GM12878 (cell line): ENCODE data around the gene AKT1S1. TPM values are rescaled to one million over a fixed set of nuclear protein-coding genes. Genes with fewer than 3 reads are reported as not detected.
A peak's percentile ranks its signal among the peaks of the same experiment; 100 is the strongest.

Experiments
- BACH1 ChIP-seq: fragments of 450-650 bp; IDR thresholded peaks from 2 replicates; pipeline ENCODE4 v1.6.1; 2017; ENCODE audit warnings: mild to moderate bottlenecking, borderline replicate concordance
- CREM ChIP-seq: IDR thresholded peaks from 2 replicates; pipeline ENCODE4 v1.6.1; 2014; ENCODE audit warnings: antibody characterized with exemption, low read depth
- DPF2 ChIP-seq: fragments of 450-650 bp; IDR thresholded peaks from 2 replicates; pipeline ENCODE4 v1.6.1; 2017; ENCODE audit warnings: mild to moderate bottlenecking
- IKZF1 ChIP-seq: fragments of 450-650 bp; conservative IDR thresholded peaks from 2 replicates; pipeline ENCODE4 v1.6.1; 2017; ENCODE audit warnings: antibody characterized with exemption, mild to moderate bottlenecking
- LARP7 ChIP-seq: fragments of 450-650 bp; IDR thresholded peaks from 2 replicates; pipeline ENCODE4 v1.6.1; 2017; ENCODE audit warnings: mild to moderate bottlenecking
- MTA2 ChIP-seq: fragments of 450-650 bp; IDR thresholded peaks from 2 replicates; pipeline ENCODE4 v1.6.1; 2016; ENCODE audit warnings: low read depth, mild to moderate bottlenecking, moderate library complexity
- MXI1 ChIP-seq: fragments of 150-350 bp; IDR thresholded peaks from 2 replicates; pipeline ENCODE4 v1.6.1; 2011; ENCODE audit warnings: low read depth, mild to moderate bottlenecking, inconsistent platforms, low read length, improper control_type of control experiment
- NFYA ChIP-seq: IDR thresholded peaks from 2 replicates; pipeline ENCODE4 v1.6.1; 2011; ENCODE audit warnings: low read depth, mild to moderate bottlenecking, low read length, improper control_type of control experiment, borderline replicate concordance
- NFYB ChIP-seq: IDR thresholded peaks from 2 replicates; pipeline ENCODE4 v1.6.1; 2011; ENCODE audit warnings: low read depth, mild to moderate bottlenecking, low read length, improper control_type of control experiment, moderate library complexity; ENCODE audit not compliant: insufficient read depth
- PML ChIP-seq: IDR thresholded peaks from 2 replicates; pipeline ENCODE4 v1.6.1; 2012; ENCODE audit warnings: low read length, inconsistent platforms
- POLR2AphosphoS2 ChIP-seq: IDR thresholded peaks from 2 replicates; pipeline ENCODE4 v1.6.1; 2011; ENCODE audit warnings: low read depth, mild to moderate bottlenecking, low read length, improper control_type of control experiment, moderate library complexity
- RAD51 ChIP-seq: fragments of 450-650 bp; IDR thresholded peaks from 2 replicates; pipeline ENCODE4 v1.6.1; 2016; ENCODE audit warnings: moderate library complexity, mild to moderate bottlenecking, inconsistent platforms
- SMAD5 ChIP-seq: IDR thresholded peaks from 2 replicates; pipeline ENCODE4 v1.6.1; 2016; ENCODE audit warnings: antibody characterized with exemption, low read depth
- SMC3 ChIP-seq: IDR thresholded peaks from 2 replicates; pipeline ENCODE4 v1.6.1; 2011; ENCODE audit warnings: low read length, improper control_type of control experiment, borderline replicate concordance
- SPI1 ChIP-seq: IDR thresholded peaks from 2 replicates; pipeline ENCODE4 v1.6.1; 2011; ENCODE audit warnings: low read depth, mild to moderate bottlenecking, low read length, moderate library complexity, borderline replicate concordance; ENCODE audit not compliant: insufficient read depth
- STAT1 ChIP-seq: fragments of 450-650 bp; conservative IDR thresholded peaks from 2 replicates; pipeline ENCODE4 v1.6.1; 2014; ENCODE audit warnings: antibody characterized with exemption, mild to moderate bottlenecking
- STAT3 ChIP-seq: IDR thresholded peaks from 2 replicates; pipeline ENCODE4 v1.6.1; 2011; ENCODE audit warnings: low read depth, low read length, improper control_type of control experiment
- ZBED1 ChIP-seq: IDR thresholded peaks from 2 replicates; pipeline ENCODE4 v1.6.1; 2016; ENCODE audit warnings: borderline replicate concordance
- polyA plus RNA-seq, 11 experiments: library from polyadenylated mRNA; depleted of rRNA in 4 of 11; unstranded in 6 of 11; stranded (reverse) in 5 of 11; fragments of >200 nt; fragmentation: Nextera tagmentation in 4 of 11; fragmentation: Illumina TruSeq in 1 of 11; extraction: Ambion mirVana in 4 of 11; extraction: Trizol in 1 of 11; gene quantifications; 1 replicate in 1 of 11; 2 replicates in 10 of 11; pipeline versions ENCODE4 v1.2.1 to v1.2.3, GENCODE V29; 2011 to 2016; ENCODE audit warnings: inconsistent platforms in 2 of 11, missing spikeins in 2 of 11, low read depth in 1 of 11
- total RNA-seq, 4 experiments: library from RNA; depleted of rRNA in 3 of 4; stranded (reverse); fragments of >200 nt in 3 of 4; fragmentation: Illumina TruSeq in 1 of 4; extraction: Trizol in 1 of 4; gene quantifications; 2 replicates each; pipeline versions ENCODE4 v1.2.1 to v1.2.3, GENCODE V29; 2013 to 2021
- TF ChIP-seq, protein P1 (sequence below): fragments of 450-650 bp; IDR thresholded peaks from 2 replicates; pipeline ENCODE4 v1.6.1; 2016; ENCODE audit warnings: mild to moderate bottlenecking
- TF ChIP-seq, protein P2 (sequence below): fragments of 450-650 bp; IDR thresholded peaks from 2 replicates; pipeline ENCODE4 v1.6.1; 2018; ENCODE audit warnings: mild to moderate bottlenecking, low read depth, moderate library complexity; ENCODE audit not compliant: partially characterized antibody
- TF ChIP-seq, protein P3 (sequence below): fragments of 150-350 bp; IDR thresholded peaks from 2 replicates; pipeline ENCODE4 v1.6.1; 2014; ENCODE audit warnings: mild to moderate bottlenecking, low read depth, low read length
- TF ChIP-seq, protein P4 (sequence below): IDR thresholded peaks from 2 replicates; pipeline ENCODE4 v1.6.1; 2012; ENCODE audit warnings: mild to moderate bottlenecking, low read depth, low read length
- TF ChIP-seq, protein P5 (sequence below): IDR thresholded peaks from 2 replicates; pipeline ENCODE4 v1.6.1; 2012; ENCODE audit warnings: low read depth, low read length, improper control_type of control experiment

The AKT1S1 gene
- total and polyA plus RNA-seq, 10 of the 15 experiments (the other 5 are each of a cell fraction or from before 2014, with no cell fraction given): 0.43 to 23.0 (median 12.3) TPM

DNA sequence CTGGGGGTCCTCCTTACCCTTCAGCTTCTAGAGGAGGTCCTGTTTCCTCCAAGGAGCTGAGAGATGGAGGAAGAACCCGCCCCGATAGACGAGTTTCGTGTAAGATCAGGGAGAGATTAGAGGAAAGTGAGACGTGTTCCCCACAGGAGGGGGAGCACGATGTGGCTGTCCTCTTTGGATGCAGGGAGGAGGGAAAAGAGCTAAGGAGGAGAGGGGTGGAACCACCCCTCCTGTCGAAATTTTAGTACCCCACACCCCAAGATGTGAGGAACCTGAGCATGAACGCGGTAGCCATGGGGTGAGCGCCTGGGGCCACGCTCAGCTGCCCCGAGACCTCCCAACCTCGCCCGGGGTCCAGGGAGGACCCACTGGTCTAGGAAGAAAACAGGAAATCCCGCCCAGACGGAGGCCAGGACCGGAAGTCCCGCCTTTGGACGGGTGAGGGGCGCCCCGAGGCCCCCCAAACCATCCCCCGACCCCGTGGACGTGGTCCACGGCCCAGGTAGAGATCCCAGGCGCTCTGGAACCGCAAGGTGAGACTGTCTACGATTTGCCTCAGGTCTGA lies 1.2 kb downstream of the AKT1S1 start (continued):
- peak; percentile 38; the same call in 1 of the 2 replicates for TF ChIP-seq SPI1
- TF ChIP-seq NFYB: no peak
- no peak for TF ChIP-seq IKZF1
- TF ChIP-seq DPF2: 0 out of 2 replicates have a peak, but pooled peaks have one; percentile 7
- TF ChIP-seq, protein P1, sequence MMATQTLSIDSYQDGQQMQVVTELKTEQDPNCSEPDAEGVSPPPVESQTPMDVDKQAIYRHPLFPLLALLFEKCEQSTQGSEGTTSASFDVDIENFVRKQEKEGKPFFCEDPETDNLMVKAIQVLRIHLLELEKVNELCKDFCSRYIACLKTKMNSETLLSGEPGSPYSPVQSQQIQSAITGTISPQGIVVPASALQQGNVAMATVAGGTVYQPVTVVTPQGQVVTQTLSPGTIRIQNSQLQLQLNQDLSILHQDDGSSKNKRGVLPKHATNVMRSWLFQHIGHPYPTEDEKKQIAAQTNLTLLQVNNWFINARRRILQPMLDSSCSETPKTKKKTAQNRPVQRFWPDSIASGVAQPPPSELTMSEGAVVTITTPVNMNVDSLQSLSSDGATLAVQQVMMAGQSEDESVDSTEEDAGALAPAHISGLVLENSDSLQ: no peak
- TF ChIP-seq, protein P2, sequence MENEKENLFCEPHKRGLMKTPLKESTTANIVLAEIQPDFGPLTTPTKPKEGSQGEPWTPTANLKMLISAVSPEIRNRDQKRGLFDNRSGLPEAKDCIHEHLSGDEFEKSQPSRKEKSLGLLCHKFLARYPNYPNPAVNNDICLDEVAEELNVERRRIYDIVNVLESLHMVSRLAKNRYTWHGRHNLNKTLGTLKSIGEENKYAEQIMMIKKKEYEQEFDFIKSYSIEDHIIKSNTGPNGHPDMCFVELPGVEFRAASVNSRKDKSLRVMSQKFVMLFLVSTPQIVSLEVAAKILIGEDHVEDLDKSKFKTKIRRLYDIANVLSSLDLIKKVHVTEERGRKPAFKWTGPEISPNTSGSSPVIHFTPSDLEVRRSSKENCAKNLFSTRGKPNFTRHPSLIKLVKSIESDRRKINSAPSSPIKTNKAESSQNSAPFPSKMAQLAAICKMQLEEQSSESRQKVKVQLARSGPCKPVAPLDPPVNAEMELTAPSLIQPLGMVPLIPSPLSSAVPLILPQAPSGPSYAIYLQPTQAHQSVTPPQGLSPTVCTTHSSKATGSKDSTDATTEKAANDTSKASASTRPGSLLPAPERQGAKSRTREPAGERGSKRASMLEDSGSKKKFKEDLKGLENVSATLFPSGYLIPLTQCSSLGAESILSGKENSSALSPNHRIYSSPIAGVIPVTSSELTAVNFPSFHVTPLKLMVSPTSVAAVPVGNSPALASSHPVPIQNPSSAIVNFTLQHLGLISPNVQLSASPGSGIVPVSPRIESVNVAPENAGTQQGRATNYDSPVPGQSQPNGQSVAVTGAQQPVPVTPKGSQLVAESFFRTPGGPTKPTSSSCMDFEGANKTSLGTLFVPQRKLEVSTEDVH: no peak
- no peak for TF ChIP-seq NFYA
- no peak for TF ChIP-seq SMAD5
- TF ChIP-seq, protein P3, sequence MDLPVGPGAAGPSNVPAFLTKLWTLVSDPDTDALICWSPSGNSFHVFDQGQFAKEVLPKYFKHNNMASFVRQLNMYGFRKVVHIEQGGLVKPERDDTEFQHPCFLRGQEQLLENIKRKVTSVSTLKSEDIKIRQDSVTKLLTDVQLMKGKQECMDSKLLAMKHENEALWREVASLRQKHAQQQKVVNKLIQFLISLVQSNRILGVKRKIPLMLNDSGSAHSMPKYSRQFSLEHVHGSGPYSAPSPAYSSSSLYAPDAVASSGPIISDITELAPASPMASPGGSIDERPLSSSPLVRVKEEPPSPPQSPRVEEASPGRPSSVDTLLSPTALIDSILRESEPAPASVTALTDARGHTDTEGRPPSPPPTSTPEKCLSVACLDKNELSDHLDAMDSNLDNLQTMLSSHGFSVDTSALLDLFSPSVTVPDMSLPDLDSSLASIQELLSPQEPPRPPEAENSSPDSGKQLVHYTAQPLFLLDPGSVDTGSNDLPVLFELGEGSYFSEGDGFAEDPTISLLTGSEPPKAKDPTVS: 0 out of 2 replicates have a peak, but pooled peaks have one; percentile 7
- TF ChIP-seq, protein P4, sequence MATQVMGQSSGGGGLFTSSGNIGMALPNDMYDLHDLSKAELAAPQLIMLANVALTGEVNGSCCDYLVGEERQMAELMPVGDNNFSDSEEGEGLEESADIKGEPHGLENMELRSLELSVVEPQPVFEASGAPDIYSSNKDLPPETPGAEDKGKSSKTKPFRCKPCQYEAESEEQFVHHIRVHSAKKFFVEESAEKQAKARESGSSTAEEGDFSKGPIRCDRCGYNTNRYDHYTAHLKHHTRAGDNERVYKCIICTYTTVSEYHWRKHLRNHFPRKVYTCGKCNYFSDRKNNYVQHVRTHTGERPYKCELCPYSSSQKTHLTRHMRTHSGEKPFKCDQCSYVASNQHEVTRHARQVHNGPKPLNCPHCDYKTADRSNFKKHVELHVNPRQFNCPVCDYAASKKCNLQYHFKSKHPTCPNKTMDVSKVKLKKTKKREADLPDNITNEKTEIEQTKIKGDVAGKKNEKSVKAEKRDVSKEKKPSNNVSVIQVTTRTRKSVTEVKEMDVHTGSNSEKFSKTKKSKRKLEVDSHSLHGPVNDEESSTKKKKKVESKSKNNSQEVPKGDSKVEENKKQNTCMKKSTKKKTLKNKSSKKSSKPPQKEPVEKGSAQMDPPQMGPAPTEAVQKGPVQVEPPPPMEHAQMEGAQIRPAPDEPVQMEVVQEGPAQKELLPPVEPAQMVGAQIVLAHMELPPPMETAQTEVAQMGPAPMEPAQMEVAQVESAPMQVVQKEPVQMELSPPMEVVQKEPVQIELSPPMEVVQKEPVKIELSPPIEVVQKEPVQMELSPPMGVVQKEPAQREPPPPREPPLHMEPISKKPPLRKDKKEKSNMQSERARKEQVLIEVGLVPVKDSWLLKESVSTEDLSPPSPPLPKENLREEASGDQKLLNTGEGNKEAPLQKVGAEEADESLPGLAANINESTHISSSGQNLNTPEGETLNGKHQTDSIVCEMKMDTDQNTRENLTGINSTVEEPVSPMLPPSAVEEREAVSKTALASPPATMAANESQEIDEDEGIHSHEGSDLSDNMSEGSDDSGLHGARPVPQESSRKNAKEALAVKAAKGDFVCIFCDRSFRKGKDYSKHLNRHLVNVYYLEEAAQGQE: no peak
- TF ChIP-seq POLR2AphosphoS2: no peak
- TF ChIP-seq CREM: no peak
- no peak for TF ChIP-seq BACH1
- no peak for TF ChIP-seq SMC3
- no peak for TF ChIP-seq ZBED1
- no peak for TF ChIP-seq PML
- 0 out of 2 replicates have a peak, but pooled peaks have one; percentile 10 for TF ChIP-seq MTA2
- TF ChIP-seq MXI1: no peak
- TF ChIP-seq LARP7: no peak
- no peak for TF ChIP-seq RAD51
- TF ChIP-seq, protein P5, sequence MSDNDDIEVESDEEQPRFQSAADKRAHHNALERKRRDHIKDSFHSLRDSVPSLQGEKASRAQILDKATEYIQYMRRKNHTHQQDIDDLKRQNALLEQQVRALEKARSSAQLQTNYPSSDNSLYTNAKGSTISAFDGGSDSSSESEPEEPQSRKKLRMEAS: no peak
- TF ChIP-seq STAT3: no peak
- no peak for TF ChIP-seq STAT1
